Sigmoid colon (tissue), 4 donors: ENCODE measurements around the gene MXRA8.

Experiments
- POLR2AphosphoS5 ChIP-seq, 4 donors: sonication (generic); formaldehyde crosslinking; IDR thresholded peaks; one replicate each; pipeline ENCODE4 v1.6.1; 2017; ENCODE audit warnings: antibody characterized with exemption in 4 of 4
- TF ChIP-seq, protein P1 (sequence below), 4 experiments: fragments of 450-650 bp in 3 of 4; fragments of 200-600 bp in 1 of 4; IDR thresholded peaks; one replicate each; pipeline ENCODE4 v1.5.1; 2016 to 2019; ENCODE audit warnings: antibody characterized with exemption in 4 of 4, mild to moderate bottlenecking in 3 of 4, moderate library complexity in 2 of 4

DNA sequence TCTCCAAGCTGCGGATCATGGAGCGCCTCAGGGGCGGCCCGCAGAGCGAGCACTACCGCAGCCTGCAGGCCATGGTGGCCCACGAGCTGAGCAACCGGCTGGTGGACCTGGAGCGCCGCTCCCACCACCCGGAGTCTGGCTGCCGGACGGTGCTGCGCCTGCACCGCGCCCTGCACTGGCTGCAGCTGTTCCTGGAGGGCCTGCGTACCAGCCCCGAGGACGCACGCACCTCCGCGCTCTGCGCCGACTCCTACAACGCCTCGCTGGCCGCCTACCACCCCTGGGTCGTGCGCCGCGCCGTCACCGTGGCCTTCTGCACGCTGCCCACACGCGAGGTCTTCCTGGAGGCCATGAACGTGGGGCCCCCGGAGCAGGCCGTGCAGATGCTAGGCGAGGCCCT is 31.1 kb downstream of the MXRA8 start:
- no peak for TF ChIP-seq POLR2AphosphoS5 (IDR thresholded peaks at IDR 0.05)
- TF ChIP-seq, protein P1, sequence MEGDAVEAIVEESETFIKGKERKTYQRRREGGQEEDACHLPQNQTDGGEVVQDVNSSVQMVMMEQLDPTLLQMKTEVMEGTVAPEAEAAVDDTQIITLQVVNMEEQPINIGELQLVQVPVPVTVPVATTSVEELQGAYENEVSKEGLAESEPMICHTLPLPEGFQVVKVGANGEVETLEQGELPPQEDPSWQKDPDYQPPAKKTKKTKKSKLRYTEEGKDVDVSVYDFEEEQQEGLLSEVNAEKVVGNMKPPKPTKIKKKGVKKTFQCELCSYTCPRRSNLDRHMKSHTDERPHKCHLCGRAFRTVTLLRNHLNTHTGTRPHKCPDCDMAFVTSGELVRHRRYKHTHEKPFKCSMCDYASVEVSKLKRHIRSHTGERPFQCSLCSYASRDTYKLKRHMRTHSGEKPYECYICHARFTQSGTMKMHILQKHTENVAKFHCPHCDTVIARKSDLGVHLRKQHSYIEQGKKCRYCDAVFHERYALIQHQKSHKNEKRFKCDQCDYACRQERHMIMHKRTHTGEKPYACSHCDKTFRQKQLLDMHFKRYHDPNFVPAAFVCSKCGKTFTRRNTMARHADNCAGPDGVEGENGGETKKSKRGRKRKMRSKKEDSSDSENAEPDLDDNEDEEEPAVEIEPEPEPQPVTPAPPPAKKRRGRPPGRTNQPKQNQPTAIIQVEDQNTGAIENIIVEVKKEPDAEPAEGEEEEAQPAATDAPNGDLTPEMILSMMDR (IDR thresholded peaks at IDR 0.05) = no peak
